ENCODE results near the gene CACNB2. TPM values are rescaled to one million over a fixed set of nuclear protein-coding genes. Genes with fewer than 3 reads are reported as not detected.

Gene CACNB2
- total and polyA plus RNA-seq, 10 of the 15 experiments (the other 5 are each of a cell fraction or from before 2014, with no cell fraction given) = 0.62 to 8.1 (median 1.2) TPM

DNA sequence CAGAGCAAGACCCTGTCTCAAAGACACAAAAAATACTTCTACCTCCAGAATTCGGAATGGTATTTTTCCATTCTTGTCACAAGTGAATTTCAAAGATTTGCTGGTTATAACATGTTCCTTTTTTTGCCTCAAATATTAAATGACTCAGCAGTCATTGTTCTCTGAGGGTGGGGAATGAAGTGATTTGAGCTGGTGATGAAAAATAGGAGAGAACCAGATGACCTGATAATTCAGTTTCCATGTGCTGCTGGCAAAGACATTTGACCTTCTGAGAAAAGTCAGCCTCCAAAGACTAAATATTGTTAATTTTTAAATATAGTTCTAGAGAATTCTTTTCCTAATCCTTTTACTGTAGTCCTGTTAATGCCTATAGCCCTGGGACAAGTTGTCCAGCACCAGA lies 78.9 kb downstream of the CACNB2 start (continued):
- TF ChIP-seq, protein P1, sequence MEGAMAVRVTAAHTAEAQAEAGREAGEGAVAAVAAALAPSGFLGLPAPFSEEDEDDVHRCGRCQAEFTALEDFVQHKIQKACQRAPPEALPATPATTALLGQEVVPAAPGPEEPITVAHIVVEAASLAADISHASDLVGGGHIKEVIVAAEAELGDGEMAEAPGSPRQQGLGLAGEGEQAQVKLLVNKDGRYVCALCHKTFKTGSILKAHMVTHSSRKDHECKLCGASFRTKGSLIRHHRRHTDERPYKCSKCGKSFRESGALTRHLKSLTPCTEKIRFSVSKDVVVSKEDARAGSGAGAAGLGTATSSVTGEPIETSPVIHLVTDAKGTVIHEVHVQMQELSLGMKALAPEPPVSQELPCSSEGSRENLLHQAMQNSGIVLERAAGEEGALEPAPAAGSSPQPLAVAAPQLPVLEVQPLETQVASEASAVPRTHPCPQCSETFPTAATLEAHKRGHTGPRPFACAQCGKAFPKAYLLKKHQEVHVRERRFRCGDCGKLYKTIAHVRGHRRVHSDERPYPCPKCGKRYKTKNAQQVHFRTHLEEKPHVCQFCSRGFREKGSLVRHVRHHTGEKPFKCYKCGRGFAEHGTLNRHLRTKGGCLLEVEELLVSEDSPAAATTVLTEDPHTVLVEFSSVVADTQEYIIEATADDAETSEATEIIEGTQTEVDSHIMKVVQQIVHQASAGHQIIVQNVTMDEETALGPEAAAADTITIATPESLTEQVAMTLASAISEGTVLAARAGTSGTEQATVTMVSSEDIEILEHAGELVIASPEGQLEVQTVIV (IDR thresholded peaks at IDR 0.05; ENCODE audit: borderline replicate concordance, partially characterized antibody) = no peak
- TF ChIP-seq, protein P2, sequence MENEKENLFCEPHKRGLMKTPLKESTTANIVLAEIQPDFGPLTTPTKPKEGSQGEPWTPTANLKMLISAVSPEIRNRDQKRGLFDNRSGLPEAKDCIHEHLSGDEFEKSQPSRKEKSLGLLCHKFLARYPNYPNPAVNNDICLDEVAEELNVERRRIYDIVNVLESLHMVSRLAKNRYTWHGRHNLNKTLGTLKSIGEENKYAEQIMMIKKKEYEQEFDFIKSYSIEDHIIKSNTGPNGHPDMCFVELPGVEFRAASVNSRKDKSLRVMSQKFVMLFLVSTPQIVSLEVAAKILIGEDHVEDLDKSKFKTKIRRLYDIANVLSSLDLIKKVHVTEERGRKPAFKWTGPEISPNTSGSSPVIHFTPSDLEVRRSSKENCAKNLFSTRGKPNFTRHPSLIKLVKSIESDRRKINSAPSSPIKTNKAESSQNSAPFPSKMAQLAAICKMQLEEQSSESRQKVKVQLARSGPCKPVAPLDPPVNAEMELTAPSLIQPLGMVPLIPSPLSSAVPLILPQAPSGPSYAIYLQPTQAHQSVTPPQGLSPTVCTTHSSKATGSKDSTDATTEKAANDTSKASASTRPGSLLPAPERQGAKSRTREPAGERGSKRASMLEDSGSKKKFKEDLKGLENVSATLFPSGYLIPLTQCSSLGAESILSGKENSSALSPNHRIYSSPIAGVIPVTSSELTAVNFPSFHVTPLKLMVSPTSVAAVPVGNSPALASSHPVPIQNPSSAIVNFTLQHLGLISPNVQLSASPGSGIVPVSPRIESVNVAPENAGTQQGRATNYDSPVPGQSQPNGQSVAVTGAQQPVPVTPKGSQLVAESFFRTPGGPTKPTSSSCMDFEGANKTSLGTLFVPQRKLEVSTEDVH (IDR thresholded peaks at IDR 0.05; ENCODE audit: low read depth, partially characterized antibody) = no peak
- TF ChIP-seq POU2F2 (IDR thresholded peaks at IDR 0.05; ENCODE audit: borderline replicate concordance, low read depth, low read length) (no peak), TCF3 (IDR thresholded peaks at IDR 0.05; ENCODE audit: borderline replicate concordance, insufficient read depth, low read depth, low read length) (no peak)

DNA sequence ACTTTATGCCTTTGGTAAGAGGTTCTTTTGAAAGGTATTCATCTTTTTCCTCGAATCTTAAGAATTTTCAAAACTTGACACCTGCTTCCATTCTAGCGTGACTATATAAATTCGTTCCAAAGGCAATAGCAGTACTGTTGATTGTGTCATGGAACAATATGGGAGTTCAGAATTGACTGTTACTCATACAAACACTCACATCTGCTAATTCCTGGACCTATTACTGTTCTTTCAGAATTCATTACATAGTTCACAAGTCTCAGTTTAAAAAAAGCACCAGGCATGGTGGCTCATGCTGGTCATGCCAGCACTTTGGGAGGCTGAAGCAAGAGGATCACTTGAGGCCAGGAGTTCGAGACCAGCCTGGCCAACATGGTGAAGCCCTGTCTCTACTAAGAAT lies 80.9 kb downstream of the CACNB2 start:
- no peaks in the 10 kb centered on the region for H3K9me3 ChIP-seq (replicated peaks; ENCODE audit: control insufficient read depth, insufficient read depth, low read length)
- no peaks in the 10 kb centered on the region for H3K36me3 ChIP-seq (ENCODE audit: control insufficient read depth in 2 of 2, insufficient read depth in 2 of 2, low read length in 1 of 2)
- H2AFZ ChIP-seq (ENCODE audit: control insufficient read depth, low read depth, low read length) = no peak overlapping the region
- WGBS (ENCODE audit: insufficient coverage, insufficient replicate concordance, low lambda C conversion rate, missing lambda C conversion rate) = 18% methylated on average over 4 of the region's 4 CpGs
- ChIA-PET RAD21 (ENCODE audit: unreplicated experiment) (no interaction called here), CTCF (no interaction called here), SMC1A (ENCODE audit: uncharacterized antibody, unreplicated experiment) (interaction anchor here (0.6 kb wide), 1 partner anchor 312 kb away, joined by 3 read pairs; no protein-coding TSS in a partner anchor), POLR2A (no interaction called here)
- H3K4me2 ChIP-seq (ENCODE audit: control insufficient read depth, insufficient read depth) = no peak overlapping the region
- no peaks in the 10 kb centered on the region for H3K79me2 ChIP-seq (ENCODE audit: control insufficient read depth, insufficient read depth, low read length)
- ATAC-seq = peak; percentile 24; the same call in 1 of the 3 replicates
- intact Hi-C loops (cut with micrococcal nuclease; ENCODE audit: unreplicated experiment) (no loop called here), in situ Hi-C loops (cut with MboI) (loop anchor here (10.0 kb wide), 1 partner anchor 616 kb away; no protein-coding TSS in a partner anchor)
- no TSS peak for BruUV-seq (replicated peaks)
- no peak for DNase-seq (ENCODE audit: low read depth, low spot score)
- H4K20me1 ChIP-seq (ENCODE audit: control insufficient read depth, insufficient read depth) = no peaks in the 10 kb centered on the region
- H3K9ac ChIP-seq (ENCODE audit: control insufficient read depth, insufficient read depth, low read length) = no peak overlapping the region
- no peaks in the 10 kb centered on the region for H3K4me1 ChIP-seq (ENCODE audit: control insufficient read depth, insufficient read depth, low read length)
- no peak overlapping the region for H3K4me3 ChIP-seq
- no peak overlapping the region for H3K27ac ChIP-seq (ENCODE audit: control insufficient read depth, insufficient read depth)
- H3K27me3 ChIP-seq (replicated peaks in 1 of 2; ENCODE audit: control insufficient read depth in 2 of 2, insufficient read depth in 2 of 2, low read length in 1 of 2) = no peaks in the 10 kb centered on the region
- FAIRE-seq = no peak
- TF ChIP-seq ZBED1 (IDR thresholded peaks at IDR 0.05; ENCODE audit: borderline replicate concordance) (no peak), RCOR1 (conservative IDR thresholded peaks at IDR 0.05; ENCODE audit: low read depth, low read length) (no peak), HDGF (IDR thresholded peaks at IDR 0.05) (no peak), SREBF1 (IDR thresholded peaks at IDR 0.05; ENCODE audit: low read length) (no peak), SIN3A (IDR thresholded peaks at IDR 0.05; ENCODE audit: low read depth, low read length) (no peak), DPF2 (IDR thresholded peaks at IDR 0.05) (no peak), CHD1 (IDR thresholded peaks at IDR 0.05; ENCODE audit: low read depth, low read length) (no peak), GATAD2B (conservative IDR thresholded peaks at IDR 0.05; ENCODE audit: low read depth) (no peak)
- TF ChIP-seq, protein P3, sequence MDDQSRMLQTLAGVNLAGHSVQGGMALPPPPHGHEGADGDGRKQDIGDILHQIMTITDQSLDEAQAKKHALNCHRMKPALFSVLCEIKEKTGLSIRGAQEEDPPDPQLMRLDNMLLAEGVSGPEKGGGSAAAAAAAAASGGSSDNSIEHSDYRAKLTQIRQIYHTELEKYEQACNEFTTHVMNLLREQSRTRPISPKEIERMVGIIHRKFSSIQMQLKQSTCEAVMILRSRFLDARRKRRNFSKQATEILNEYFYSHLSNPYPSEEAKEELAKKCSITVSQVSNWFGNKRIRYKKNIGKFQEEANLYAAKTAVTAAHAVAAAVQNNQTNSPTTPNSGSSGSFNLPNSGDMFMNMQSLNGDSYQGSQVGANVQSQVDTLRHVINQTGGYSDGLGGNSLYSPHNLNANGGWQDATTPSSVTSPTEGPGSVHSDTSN (IDR thresholded peaks at IDR 0.05; ENCODE audit: insufficient replicate concordance, low read depth, low read length) = no peak

Measured in GM12878 (cell line).